GM18858 (cell line): ENCODE measurements around the gene TAX1BP3.

Experiments
- ATAC-seq: cut with Tn5 transposase; IDR thresholded peaks from one replicate; pipeline ENCODE4 v1.9.1; 2021; ENCODE audit not compliant: unreplicated experiment

Gene TAX1BP3

GRCh38 chr17:3659541-3660111, 8.8 kb downstream of the TAX1BP3 start:
- ATAC-seq = no peak

GRCh38 chr17:3658784-3659449, 9.5 kb downstream of the TAX1BP3 start:
- ATAC-seq = no peak

- ATAC-seq = no peak
These were observed 10.2 kb downstream of the TAX1BP3 start for GRCh38 chr17:3657874-3658783.

- ATAC-seq = no peak
These were observed 10.8 kb downstream of the TAX1BP3 start for GRCh38 chr17:3657588-3657869.

- ATAC-seq = no peak
These were observed 11.4 kb downstream of the TAX1BP3 start for GRCh38 chr17:3656755-3657587.

GRCh38 chr17:3656353-3656752, 12.0 kb downstream of the TAX1BP3 start:
- no peak for ATAC-seq

- ATAC-seq = no peak
These were observed 12.6 kb downstream of the TAX1BP3 start for GRCh38 chr17:3655766-3656165.

- no peak for ATAC-seq
These were observed 20.4 kb downstream of the TAX1BP3 start for GRCh38 chr17:3647769-3648555.

GRCh38 chr17:3647251-3647650, 21.1 kb downstream of the TAX1BP3 start:
- no peak for ATAC-seq

GRCh38 chr17:3645310-3645709, 23.1 kb downstream of the TAX1BP3 start:
- no peak for ATAC-seq

GRCh38 chr17:3643889-3644349, 24.5 kb downstream of the TAX1BP3 start:
- no peak for ATAC-seq

GRCh38 chr17:3641717-3642486, 26.5 kb downstream of the TAX1BP3 start:
- ATAC-seq = no peak

- ATAC-seq = no peak
These were observed 27.4 kb downstream of the TAX1BP3 start for GRCh38 chr17:3641014-3641413.

GRCh38 chr17:3639981-3640596, 28.3 kb downstream of the TAX1BP3 start:
- ATAC-seq = no peak

- peak; percentile 5 for ATAC-seq
These were observed 31.4 kb downstream of the TAX1BP3 start for GRCh38 chr17:3636908-3637373.

- ATAC-seq = peak; percentile 81
These were observed 32.0 kb downstream of the TAX1BP3 start, which contains the start of the genes CTNS and SHPK for GRCh38 chr17:3636154-3636907. TSS of gene CTNS (plus strand) at chr17:3636760. CDS start at chr17:3640207, 3,447 bp downstream. TSS of gene SHPK (minus strand) at chr17:3636250. CDS start at chr17:3636219, 31 bp downstream.

GRCh38 chr17:3635474-3636153, 32.8 kb downstream of the TAX1BP3 start:
- no peak for ATAC-seq

GRCh38 chr17:3632287-3632686, 36.1 kb downstream of the TAX1BP3 start:
- no peak for ATAC-seq
